Keratinocyte (primary cell): ENCODE measurements around the gene CDK15. TPM values are rescaled to one million over a fixed set of nuclear protein-coding genes. Genes with fewer than 3 reads are reported as not detected.

Experiments
- DNase-seq: peaks from one replicate; pipeline ENCODE4 v3.0.0-alpha.2; 2011; ENCODE audit warnings: low read depth, missing footprints, low spot score
- FAIRE-seq: peaks from 2 replicates; lab custom pipeline; 2011; peaks lifted over from hg19 to GRCh38; lab: Jason Lieb, UNC
- H2AFZ ChIP-seq: 2 replicates; pipeline ENCODE4 v1.6.0; 2012; ENCODE audit warnings: low read length, control low read depth, inconsistent platforms; ENCODE audit not compliant: control insufficient read depth
- H3K27ac ChIP-seq: 2 replicates; pipeline ENCODE4 v1.5.1; 2011; ENCODE audit warnings: low read length; ENCODE audit not compliant: control insufficient read depth, insufficient read depth
- H3K27me3 ChIP-seq: 3 replicates; pipeline ENCODE4 v1.6.0; 2011; ENCODE audit warnings: low read length; ENCODE audit not compliant: control insufficient read depth, insufficient read depth; ENCODE audit errors: extremely low read depth
- H3K36me3 ChIP-seq, 2 experiments: 2 replicates in 1 of 2; 3 replicates in 1 of 2; pipeline ENCODE4 v1.5.1; 2011; ENCODE audit warnings: low read length in 2 of 2, mild to moderate bottlenecking in 1 of 2; ENCODE audit not compliant: control insufficient read depth in 2 of 2, insufficient read depth in 2 of 2; ENCODE audit errors: extremely low read depth in 1 of 2
- H3K4me1 ChIP-seq: 3 replicates; pipeline ENCODE4 v1.5.1; 2011; ENCODE audit warnings: low read length; ENCODE audit not compliant: control insufficient read depth, insufficient read depth; ENCODE audit errors: extremely low read depth
- H3K4me2 ChIP-seq: 3 replicates; pipeline ENCODE4 v1.6.0; 2011; ENCODE audit warnings: low read depth, low read length; ENCODE audit not compliant: control insufficient read depth, insufficient read depth; ENCODE audit errors: extremely low read depth
- H3K4me3 ChIP-seq, 3 experiments: fragments of 200-600 bp in 1 of 3; sonication (generic) in 1 of 3; 2 replicates in 2 of 3; 3 replicates in 1 of 3; pipeline ENCODE4 v1.5.1; 2011 to 2016; ENCODE audit warnings: low read length in 3 of 3, mild to moderate bottlenecking in 3 of 3, control low read depth in 2 of 3, inconsistent platforms in 1 of 3, low read depth in 1 of 3, mixed read lengths in 1 of 3, mixed run types in 1 of 3, moderate library complexity in 1 of 3; ENCODE audit not compliant: control insufficient read depth in 2 of 3, insufficient read depth in 2 of 3; ENCODE audit errors: extremely low read depth in 1 of 3
- H3K79me2 ChIP-seq: 2 replicates; pipeline ENCODE4 v1.6.0; 2012; ENCODE audit warnings: low read length; ENCODE audit not compliant: control insufficient read depth, insufficient read depth
- H3K9ac ChIP-seq: 3 replicates; pipeline ENCODE4 v1.6.0; 2011; ENCODE audit warnings: low read length; ENCODE audit not compliant: control insufficient read depth, insufficient read depth; ENCODE audit errors: extremely low read depth
- H3K9me1 ChIP-seq: 3 replicates; pipeline ENCODE4 v1.6.0; 2011; ENCODE audit warnings: low read length; ENCODE audit not compliant: control insufficient read depth, insufficient read depth; ENCODE audit errors: extremely low read depth
- H3K9me3 ChIP-seq: 2 replicates; pipeline ENCODE4 v1.5.1; 2012; ENCODE audit warnings: low read depth, low read length; ENCODE audit not compliant: control insufficient read depth
- H4K20me1 ChIP-seq: 3 replicates; pipeline ENCODE4 v1.6.0; 2011; ENCODE audit warnings: low read length; ENCODE audit not compliant: control insufficient read depth, insufficient read depth; ENCODE audit errors: extremely low read depth
- CTCF ChIP-seq, 3 experiments: IDR thresholded peaks in 1 of 3; conservative IDR thresholded peaks in 1 of 3; optimal IDR thresholded peaks in 1 of 3; 2 replicates in 2 of 3; 3 replicates in 1 of 3; pipeline versions ENCODE3 to v1.5.1; 2011; ENCODE audit warnings: low read length in 3 of 3, mild to moderate bottlenecking in 3 of 3, moderate library complexity in 2 of 3, control low read depth in 1 of 3, inconsistent platforms in 1 of 3; ENCODE audit not compliant: insufficient read depth in 2 of 3; ENCODE audit errors: extremely low read depth in 1 of 3
- EZH2 ChIP-seq: IDR thresholded peaks from one replicate; pipeline ENCODE4 v1.6.1; 2012; ENCODE audit warnings: inconsistent platforms, mild to moderate bottlenecking, low read length, moderate library complexity
- dilution Hi-C: fragments of 300-500 bp; cut with MboI; formaldehyde crosslinking; loops from one replicate; pipeline ENCODE4 v1.7.0; 2020; ENCODE audit warnings: low sequenced_read_pairs; ENCODE audit not compliant: extremely low pct_ligation_motif_present
- polyA plus RNA-seq, 5 experiments: library from polyadenylated mRNA; depleted of rRNA in 3 of 5; stranded (reverse) in 3 of 5; stranded (forward) in 1 of 5; unstranded in 1 of 5; fragments of >200 nt; gene quantifications; 1 replicate in 1 of 5; 2 replicates in 3 of 5; 3 replicates in 1 of 5; pipeline versions ENCODE4 v1.2.1 to v1.2.3, GENCODE V29; 2011 to 2012; ENCODE audit warnings: missing spikeins in 2 of 5, low read depth in 1 of 5, low replicate concordance in 1 of 5

CDK15 gene
- polyA plus RNA-seq, 1 donor (not counting 4 experiments of a cell fraction or from before 2014, with no cell fraction given) = 0.96 TPM

GRCh38 chr2:201923436-201924328 lies 117.3 kb downstream of the CDK15 start:
- H3K4me2 ChIP-seq = no peak overlapping the region
- no peaks in the 10 kb centered on the region for H3K9me3 ChIP-seq
- H4K20me1 ChIP-seq = no peaks in the 10 kb centered on the region
- no peaks in the 10 kb centered on the region for H3K9me1 ChIP-seq
- dilution Hi-C loops = no loop called here
- H3K27me3 ChIP-seq = peaks cover 4% of the 10 kb centered on the region
- no peaks in the 10 kb centered on the region for H3K4me1 ChIP-seq
- FAIRE-seq = no peak
- H2AFZ ChIP-seq = no peak overlapping the region
- H3K79me2 ChIP-seq = no peaks in the 10 kb centered on the region
- H3K9ac ChIP-seq = no peak overlapping the region
- TF ChIP-seq EZH2 (no peak), CTCF (optimal IDR thresholded peaks at IDR 0.05 in 1 of 3, IDR thresholded peaks at IDR 0.05 in 1 of 3, conservative IDR thresholded peaks at IDR 0.05 in 1 of 3; ENCODE audit: extremely low read depth in 1 of 3, insufficient read depth in 2 of 3, low read length in 3 of 3) (no peak)
- H3K27ac ChIP-seq = no peak overlapping the region
- H3K4me3 ChIP-seq = no peak overlapping the region
- no peaks in the 10 kb centered on the region for H3K36me3 ChIP-seq
- DNase-seq = no peak

GRCh38 chr2:201924453-201924852 lies 118.1 kb downstream of the CDK15 start:
- H3K27me3 ChIP-seq = no peaks in the 10 kb centered on the region
- no peak overlapping the region for H3K4me2 ChIP-seq
- H3K9ac ChIP-seq = no peak overlapping the region
- no peaks in the 10 kb centered on the region for H4K20me1 ChIP-seq
- DNase-seq = no peak
- no peaks in the 10 kb centered on the region for H3K79me2 ChIP-seq
- no peaks in the 10 kb centered on the region for H3K9me1 ChIP-seq
- H3K9me3 ChIP-seq = no peaks in the 10 kb centered on the region
- TF ChIP-seq EZH2 (no peak), CTCF (optimal IDR thresholded peaks at IDR 0.05 in 1 of 3, IDR thresholded peaks at IDR 0.05 in 1 of 3, conservative IDR thresholded peaks at IDR 0.05 in 1 of 3; ENCODE audit: extremely low read depth in 1 of 3, insufficient read depth in 2 of 3, low read length in 3 of 3) (no peak)
- dilution Hi-C loops = no loop called here
- H3K4me1 ChIP-seq = no peaks in the 10 kb centered on the region
- no peaks in the 10 kb centered on the region for H3K36me3 ChIP-seq
- no peak overlapping the region for H3K4me3 ChIP-seq
- no peak overlapping the region for H2AFZ ChIP-seq
- no peak overlapping the region for H3K27ac ChIP-seq
- no peak for FAIRE-seq
